OCI-LY1 (cell line): ENCODE results near the gene EIF6.

Source experiments
- EZH2 ChIP-seq: fragments of 200-600 bp; sonication (generic), shearing (Covaris generic); IDR thresholded peaks from 2 replicates; pipeline ENCODE4 v1.8.0; 2017; ENCODE audit warnings: borderline replicate concordance, mixed run types, mild to moderate bottlenecking, antibody characterized with exemption, low read length, moderate library complexity, mixed read lengths
- TF ChIP-seq, protein P1 (sequence below): fragments of 200-600 bp; sonication (generic), shearing (Covaris generic); IDR thresholded peaks from 2 replicates; pipeline ENCODE4 v1.5.1; 2017; ENCODE audit warnings: mild to moderate bottlenecking, antibody characterized with exemption, low read length, moderate library complexity, mixed read lengths

DNA sequence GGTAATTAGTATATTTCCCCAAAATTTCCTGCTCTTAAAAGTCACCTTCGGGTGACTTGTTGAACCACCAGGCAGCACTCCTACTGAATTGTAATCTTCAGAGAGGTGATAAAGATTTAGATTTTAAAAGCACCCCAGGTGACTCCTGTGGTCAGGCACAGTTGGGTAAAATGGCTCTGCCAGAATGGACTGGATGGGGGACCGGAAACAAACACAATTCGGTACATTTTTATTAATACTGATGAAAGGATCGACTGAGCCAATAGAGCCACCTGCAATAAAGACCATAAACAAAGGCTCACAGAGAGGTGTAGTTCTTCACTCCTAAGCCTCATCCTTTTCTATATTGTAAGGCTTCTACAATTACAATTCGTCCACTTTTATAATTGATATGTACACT is 27.2 kb upstream of the EIF6 start:
- TF ChIP-seq, protein P1, sequence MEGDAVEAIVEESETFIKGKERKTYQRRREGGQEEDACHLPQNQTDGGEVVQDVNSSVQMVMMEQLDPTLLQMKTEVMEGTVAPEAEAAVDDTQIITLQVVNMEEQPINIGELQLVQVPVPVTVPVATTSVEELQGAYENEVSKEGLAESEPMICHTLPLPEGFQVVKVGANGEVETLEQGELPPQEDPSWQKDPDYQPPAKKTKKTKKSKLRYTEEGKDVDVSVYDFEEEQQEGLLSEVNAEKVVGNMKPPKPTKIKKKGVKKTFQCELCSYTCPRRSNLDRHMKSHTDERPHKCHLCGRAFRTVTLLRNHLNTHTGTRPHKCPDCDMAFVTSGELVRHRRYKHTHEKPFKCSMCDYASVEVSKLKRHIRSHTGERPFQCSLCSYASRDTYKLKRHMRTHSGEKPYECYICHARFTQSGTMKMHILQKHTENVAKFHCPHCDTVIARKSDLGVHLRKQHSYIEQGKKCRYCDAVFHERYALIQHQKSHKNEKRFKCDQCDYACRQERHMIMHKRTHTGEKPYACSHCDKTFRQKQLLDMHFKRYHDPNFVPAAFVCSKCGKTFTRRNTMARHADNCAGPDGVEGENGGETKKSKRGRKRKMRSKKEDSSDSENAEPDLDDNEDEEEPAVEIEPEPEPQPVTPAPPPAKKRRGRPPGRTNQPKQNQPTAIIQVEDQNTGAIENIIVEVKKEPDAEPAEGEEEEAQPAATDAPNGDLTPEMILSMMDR = no peak
- TF ChIP-seq EZH2 = no peak
